Osteocyte (in vitro differentiated cells): Measurements from ENCODE around the gene CDYL. TPM values are rescaled to one million over a fixed set of nuclear protein-coding genes. Genes with fewer than 3 reads are reported as not detected.

ENCODE experiments used
- DNase-seq: peaks from one replicate; pipeline ENCODE4 v3.0.0; 2021; ENCODE audit warnings: mixed read lengths; ENCODE audit not compliant: unreplicated experiment; ENCODE audit errors: extremely low spot score
- H3K27ac Mint-ChIP-seq: one replicate; pipeline ENCODE4 v1.8.0; 2021; ENCODE audit warnings: mild to moderate bottlenecking, mixed read lengths; ENCODE audit not compliant: unreplicated experiment
- H3K27me3 Mint-ChIP-seq: one replicate; pipeline ENCODE4 v1.8.0; 2021; ENCODE audit warnings: mixed read lengths; ENCODE audit not compliant: unreplicated experiment
- H3K36me3 Mint-ChIP-seq: one replicate; pipeline ENCODE4 v1.8.0; 2021; ENCODE audit warnings: mixed read lengths; ENCODE audit not compliant: unreplicated experiment
- H3K4me1 Mint-ChIP-seq: one replicate; pipeline ENCODE4 v1.8.0; 2021; ENCODE audit warnings: mixed read lengths; ENCODE audit not compliant: unreplicated experiment
- H3K4me3 Mint-ChIP-seq: one replicate; pipeline ENCODE4 v1.8.0; 2021; ENCODE audit warnings: mild to moderate bottlenecking, moderate library complexity, mixed read lengths; ENCODE audit not compliant: unreplicated experiment
- H3K9me3 Mint-ChIP-seq: one replicate; pipeline ENCODE4 v1.8.0; 2021; ENCODE audit warnings: mixed read lengths; ENCODE audit not compliant: unreplicated experiment
- total RNA-seq: library from RNA; stranded (reverse); gene quantifications from 2 replicates; pipeline ENCODE4 v1.2.1, GENCODE V29; 2021
- TF ChIP-seq, protein P1 (sequence below): fragments of 200-600 bp; sonication (generic); IDR thresholded peaks from 2 replicates; pipeline ENCODE4 v1.5.0; 2021; ENCODE audit warnings: antibody characterized with exemption, mild to moderate bottlenecking, moderate library complexity

CDYL gene
- total RNA-seq, 1 donor from 2014 or later: 39.8 TPM

DNA sequence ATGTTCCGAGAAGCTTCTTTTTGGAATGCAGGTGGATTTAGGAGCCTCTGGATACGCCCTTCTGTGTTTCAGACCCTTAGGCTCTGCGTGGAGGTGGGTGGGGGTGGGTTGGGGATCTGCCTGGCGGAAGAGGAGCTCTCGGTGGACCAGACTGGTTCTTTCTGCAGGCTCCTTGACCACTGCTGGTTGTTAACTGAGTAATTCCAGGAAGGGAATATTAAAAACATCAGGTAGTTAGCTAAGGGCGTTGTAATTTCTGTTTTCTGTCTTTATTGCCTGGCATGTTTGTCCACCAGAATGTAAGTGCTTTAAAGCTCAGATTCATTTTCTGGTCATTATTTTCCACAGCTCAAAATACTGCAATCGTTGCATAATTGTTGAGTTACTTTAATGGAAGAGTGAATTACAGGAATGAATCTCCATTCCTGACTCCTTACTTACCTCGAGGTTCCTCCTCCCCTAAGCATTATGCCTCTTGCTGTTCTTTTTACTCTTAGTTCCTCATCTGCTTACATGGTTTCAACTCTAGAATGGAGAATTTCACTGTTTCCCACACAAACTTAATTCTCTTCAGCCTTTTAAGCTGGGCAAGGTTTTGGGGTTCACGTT, 5.9 kb downstream of the CDYL start:
- Mint-ChIP-seq H3K9me3 (peaks cover 19% of the 10 kb centered on the region), H3K27ac (no peak overlapping the region), H3K4me3 (no peak overlapping the region), H3K27me3 (no peaks in the 10 kb centered on the region), H3K36me3 (peaks cover 6% of the 10 kb centered on the region), H3K4me1 (peaks cover 40% of the 10 kb centered on the region)
- TF ChIP-seq, protein P1, sequence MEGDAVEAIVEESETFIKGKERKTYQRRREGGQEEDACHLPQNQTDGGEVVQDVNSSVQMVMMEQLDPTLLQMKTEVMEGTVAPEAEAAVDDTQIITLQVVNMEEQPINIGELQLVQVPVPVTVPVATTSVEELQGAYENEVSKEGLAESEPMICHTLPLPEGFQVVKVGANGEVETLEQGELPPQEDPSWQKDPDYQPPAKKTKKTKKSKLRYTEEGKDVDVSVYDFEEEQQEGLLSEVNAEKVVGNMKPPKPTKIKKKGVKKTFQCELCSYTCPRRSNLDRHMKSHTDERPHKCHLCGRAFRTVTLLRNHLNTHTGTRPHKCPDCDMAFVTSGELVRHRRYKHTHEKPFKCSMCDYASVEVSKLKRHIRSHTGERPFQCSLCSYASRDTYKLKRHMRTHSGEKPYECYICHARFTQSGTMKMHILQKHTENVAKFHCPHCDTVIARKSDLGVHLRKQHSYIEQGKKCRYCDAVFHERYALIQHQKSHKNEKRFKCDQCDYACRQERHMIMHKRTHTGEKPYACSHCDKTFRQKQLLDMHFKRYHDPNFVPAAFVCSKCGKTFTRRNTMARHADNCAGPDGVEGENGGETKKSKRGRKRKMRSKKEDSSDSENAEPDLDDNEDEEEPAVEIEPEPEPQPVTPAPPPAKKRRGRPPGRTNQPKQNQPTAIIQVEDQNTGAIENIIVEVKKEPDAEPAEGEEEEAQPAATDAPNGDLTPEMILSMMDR: no peak
- no peak for DNase-seq

DNA sequence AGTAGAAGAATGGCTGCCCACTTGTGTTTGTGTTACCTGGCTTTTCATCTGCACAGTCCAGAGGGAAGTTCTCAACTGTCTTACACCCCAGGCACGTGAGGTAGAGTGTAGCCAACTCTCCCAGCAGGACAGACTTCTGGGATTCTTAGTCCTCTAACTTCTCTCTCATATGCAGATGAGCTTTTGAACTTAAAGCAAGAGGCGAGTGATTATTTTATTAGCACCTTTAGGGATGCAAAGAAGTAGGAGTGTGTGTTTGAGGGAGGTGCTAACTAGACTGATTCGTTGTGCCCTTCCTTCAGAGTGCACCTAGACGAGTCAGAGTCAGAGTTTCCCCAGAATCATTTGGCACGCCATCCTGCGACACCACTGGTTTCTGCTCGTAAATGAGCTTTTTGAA, 10.8 kb downstream of the CDYL start:
- Mint-ChIP-seq H3K9me3 (peaks cover 10% of the 10 kb centered on the region), H3K27ac (no peak overlapping the region), H3K27me3 (no peaks in the 10 kb centered on the region), H3K4me1 (peaks cover 27% of the 10 kb centered on the region), H3K4me3 (no peak overlapping the region), H3K36me3 (peaks cover 8% of the 10 kb centered on the region)
- DNase-seq: no peak
- TF ChIP-seq, protein P1: no peak

DNA sequence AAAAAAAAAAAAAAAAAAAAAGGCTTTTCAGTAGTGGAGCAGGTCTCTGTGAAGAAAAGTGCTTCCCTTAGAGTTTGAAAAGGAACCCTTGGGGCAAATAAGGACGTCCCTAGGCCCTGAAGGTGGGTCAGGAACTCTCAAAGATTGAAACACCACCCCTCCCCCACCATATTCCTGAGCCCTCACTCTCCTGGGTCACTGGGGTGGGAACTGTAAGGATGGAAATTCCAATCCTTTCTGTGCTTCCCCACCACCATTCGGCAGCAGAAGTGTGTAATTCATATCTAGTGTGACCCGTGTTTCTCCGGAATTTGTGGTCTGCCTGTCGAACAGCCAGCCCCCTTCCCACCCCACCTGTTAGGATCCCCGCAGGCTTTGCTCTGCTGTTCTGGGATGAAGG, 12.3 kb downstream of the CDYL start:
- H3K4me3 Mint-ChIP-seq: no peak overlapping the region
- H3K27ac Mint-ChIP-seq: no peak overlapping the region
- peaks cover 10% of the 10 kb centered on the region for H3K9me3 Mint-ChIP-seq
- H3K27me3 Mint-ChIP-seq: no peaks in the 10 kb centered on the region
- H3K4me1 Mint-ChIP-seq: peaks cover 24% of the 10 kb centered on the region
- TF ChIP-seq, protein P1: no peak
- DNase-seq: no peak
- peaks cover 8% of the 10 kb centered on the region for H3K36me3 Mint-ChIP-seq

DNA sequence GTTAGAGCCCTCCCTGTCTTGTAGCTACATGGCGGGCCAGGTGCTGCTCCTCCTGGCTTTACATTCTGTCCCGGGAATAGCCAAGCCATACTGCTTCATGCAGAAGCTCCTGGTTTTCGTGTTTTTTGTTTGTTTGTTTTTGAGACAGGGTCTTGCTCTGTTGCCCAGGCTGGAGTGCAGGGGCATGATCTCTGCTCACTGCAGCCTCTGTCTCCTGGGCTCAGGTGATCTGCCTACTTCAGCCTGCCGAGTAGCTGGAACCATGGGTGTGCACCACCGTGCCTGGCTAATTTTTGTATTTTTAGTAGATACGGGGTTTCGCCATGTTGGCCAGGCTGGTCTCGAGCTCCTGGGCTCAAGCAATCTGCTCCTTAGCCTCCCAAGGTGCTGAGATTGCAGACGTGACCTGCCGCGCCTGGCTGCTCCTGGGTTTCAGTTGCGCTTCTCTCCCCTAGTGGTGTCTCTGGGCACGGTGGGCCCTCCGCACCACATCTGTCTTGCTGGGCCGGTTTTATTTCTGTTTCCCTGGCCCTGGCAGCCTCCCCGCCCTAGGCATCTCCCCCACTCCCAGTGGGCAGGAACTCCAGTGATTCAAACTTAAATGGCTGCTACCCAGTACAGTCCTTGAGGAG, 12.9 kb downstream of the CDYL start:
- DNase-seq: no peak
- Mint-ChIP-seq H3K9me3 (peaks cover 4% of the 10 kb centered on the region), H3K36me3 (peaks cover 3% of the 10 kb centered on the region), H3K27me3 (no peaks in the 10 kb centered on the region), H3K4me1 (peaks cover 24% of the 10 kb centered on the region), H3K4me3 (no peak overlapping the region), H3K27ac (no peak overlapping the region)
- TF ChIP-seq, protein P1: no peak

DNA sequence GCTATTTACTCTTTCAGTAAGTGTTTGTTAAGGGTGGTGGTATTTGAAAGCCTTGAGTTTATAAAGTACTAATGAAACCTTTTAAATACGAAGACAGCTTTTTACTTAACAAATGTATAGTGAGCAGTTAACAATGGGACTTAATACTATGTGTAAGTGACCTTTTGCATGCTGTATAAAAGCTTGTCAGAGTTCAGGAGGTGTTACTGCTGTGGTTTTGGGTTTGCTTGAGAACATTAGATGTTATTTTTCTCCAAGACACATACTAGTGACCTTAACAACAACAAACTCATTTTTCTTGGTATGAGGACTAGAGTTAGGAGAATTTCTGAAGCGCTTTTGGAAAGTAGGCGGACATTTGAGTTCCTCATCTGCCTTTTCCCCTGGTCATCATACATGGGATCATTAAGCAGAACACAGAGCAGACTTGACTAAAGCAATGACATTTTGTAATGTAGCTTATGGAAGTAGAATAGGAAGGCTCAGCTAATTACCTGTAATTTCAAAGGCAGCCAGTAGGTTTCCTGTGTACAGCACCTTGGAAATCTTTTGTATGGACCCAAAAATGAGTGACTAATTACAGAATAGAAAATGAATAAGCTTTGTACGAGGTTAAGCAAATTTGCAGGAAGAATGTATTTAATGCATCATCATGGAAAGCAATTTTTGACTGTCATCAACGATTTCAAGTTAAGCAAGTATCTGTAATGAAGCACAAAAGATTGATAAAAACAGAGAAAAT, 14.1 kb downstream of the CDYL start:
- TF ChIP-seq, protein P1: no peak
- Mint-ChIP-seq H3K27ac (no peak overlapping the region), H3K4me3 (no peak overlapping the region), H3K27me3 (no peaks in the 10 kb centered on the region), H3K36me3 (peaks cover 3% of the 10 kb centered on the region), H3K9me3 (peaks cover 3% of the 10 kb centered on the region), H3K4me1 (peaks cover 24% of the 10 kb centered on the region)
- DNase-seq: no peak
